ENCODE measurements around the gene DNAI4.

GRCh38 chr1:66778969-66779368 lies 145.7 kb downstream of the DNAI4 start:
- TF ChIP-seq POLR2AphosphoS5 (IDR thresholded peaks at IDR 0.05; ENCODE audit: low read depth): no peak
- TF ChIP-seq, protein P1, sequence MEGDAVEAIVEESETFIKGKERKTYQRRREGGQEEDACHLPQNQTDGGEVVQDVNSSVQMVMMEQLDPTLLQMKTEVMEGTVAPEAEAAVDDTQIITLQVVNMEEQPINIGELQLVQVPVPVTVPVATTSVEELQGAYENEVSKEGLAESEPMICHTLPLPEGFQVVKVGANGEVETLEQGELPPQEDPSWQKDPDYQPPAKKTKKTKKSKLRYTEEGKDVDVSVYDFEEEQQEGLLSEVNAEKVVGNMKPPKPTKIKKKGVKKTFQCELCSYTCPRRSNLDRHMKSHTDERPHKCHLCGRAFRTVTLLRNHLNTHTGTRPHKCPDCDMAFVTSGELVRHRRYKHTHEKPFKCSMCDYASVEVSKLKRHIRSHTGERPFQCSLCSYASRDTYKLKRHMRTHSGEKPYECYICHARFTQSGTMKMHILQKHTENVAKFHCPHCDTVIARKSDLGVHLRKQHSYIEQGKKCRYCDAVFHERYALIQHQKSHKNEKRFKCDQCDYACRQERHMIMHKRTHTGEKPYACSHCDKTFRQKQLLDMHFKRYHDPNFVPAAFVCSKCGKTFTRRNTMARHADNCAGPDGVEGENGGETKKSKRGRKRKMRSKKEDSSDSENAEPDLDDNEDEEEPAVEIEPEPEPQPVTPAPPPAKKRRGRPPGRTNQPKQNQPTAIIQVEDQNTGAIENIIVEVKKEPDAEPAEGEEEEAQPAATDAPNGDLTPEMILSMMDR (IDR thresholded peaks at IDR 0.05; ENCODE audit: insufficient read depth, low read length): no peak
- TF ChIP-seq GABPA (IDR thresholded peaks at IDR 0.05; ENCODE audit: low read depth): no peak
- TF ChIP-seq, protein P2, sequence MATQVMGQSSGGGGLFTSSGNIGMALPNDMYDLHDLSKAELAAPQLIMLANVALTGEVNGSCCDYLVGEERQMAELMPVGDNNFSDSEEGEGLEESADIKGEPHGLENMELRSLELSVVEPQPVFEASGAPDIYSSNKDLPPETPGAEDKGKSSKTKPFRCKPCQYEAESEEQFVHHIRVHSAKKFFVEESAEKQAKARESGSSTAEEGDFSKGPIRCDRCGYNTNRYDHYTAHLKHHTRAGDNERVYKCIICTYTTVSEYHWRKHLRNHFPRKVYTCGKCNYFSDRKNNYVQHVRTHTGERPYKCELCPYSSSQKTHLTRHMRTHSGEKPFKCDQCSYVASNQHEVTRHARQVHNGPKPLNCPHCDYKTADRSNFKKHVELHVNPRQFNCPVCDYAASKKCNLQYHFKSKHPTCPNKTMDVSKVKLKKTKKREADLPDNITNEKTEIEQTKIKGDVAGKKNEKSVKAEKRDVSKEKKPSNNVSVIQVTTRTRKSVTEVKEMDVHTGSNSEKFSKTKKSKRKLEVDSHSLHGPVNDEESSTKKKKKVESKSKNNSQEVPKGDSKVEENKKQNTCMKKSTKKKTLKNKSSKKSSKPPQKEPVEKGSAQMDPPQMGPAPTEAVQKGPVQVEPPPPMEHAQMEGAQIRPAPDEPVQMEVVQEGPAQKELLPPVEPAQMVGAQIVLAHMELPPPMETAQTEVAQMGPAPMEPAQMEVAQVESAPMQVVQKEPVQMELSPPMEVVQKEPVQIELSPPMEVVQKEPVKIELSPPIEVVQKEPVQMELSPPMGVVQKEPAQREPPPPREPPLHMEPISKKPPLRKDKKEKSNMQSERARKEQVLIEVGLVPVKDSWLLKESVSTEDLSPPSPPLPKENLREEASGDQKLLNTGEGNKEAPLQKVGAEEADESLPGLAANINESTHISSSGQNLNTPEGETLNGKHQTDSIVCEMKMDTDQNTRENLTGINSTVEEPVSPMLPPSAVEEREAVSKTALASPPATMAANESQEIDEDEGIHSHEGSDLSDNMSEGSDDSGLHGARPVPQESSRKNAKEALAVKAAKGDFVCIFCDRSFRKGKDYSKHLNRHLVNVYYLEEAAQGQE (IDR thresholded peaks at IDR 0.05; ENCODE audit: insufficient replicate concordance, low read depth): no peak
